Hematopoietic multipotent progenitor cell treated with erythropoietin and hydrocortisone succinate and interleukin-3 and kit ligand, for 17 days (in vitro differentiated cells): Measurements from ENCODE around the gene OSCP1.

Source experiments
- DNase-seq: peaks from one replicate; pipeline ENCODE4 v3.0.0-alpha.2; 2015; ENCODE audit warnings: low spot score

The OSCP1 gene

DNA sequence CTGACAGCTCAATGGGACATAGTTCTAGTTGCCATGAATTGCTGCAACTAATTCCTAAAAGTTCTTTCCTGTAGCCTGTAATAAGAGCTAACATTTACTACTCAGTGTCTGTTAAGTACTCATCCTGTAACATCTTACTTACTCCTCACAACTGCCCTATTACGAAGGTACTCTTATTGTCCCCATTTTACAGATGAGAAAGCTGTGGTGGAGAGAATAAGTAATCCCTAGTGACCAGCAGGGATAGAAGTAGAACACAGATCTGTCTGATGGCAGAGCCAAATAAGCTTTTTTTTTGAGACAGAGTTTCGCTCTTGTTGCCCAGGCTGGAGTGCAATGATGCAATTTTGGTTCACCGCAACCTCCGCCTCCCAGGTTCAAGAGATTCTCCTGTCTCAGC is 67.6 kb downstream of the OSCP1 start:
- no peak for DNase-seq

DNA sequence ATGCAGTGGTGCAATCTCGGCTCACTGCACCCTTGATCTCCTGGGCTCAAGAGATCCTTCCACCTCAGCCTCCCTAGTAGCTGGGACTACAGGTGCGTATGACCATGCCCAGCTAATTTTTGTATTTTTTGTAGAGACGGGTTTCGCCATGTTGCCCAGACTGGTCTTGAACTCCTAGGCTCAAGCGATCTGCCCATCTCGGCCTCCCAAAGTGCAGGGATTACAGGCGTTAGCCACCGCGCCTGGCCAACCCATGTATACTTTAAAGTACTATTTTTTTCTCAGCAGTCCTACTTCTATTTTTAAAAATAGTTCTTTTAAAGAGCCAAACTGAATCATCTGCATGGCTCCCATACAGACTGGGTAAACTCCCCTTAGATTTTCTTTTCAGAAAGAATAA is 68.0 kb downstream of the OSCP1 start:
- no peak for DNase-seq

DNA sequence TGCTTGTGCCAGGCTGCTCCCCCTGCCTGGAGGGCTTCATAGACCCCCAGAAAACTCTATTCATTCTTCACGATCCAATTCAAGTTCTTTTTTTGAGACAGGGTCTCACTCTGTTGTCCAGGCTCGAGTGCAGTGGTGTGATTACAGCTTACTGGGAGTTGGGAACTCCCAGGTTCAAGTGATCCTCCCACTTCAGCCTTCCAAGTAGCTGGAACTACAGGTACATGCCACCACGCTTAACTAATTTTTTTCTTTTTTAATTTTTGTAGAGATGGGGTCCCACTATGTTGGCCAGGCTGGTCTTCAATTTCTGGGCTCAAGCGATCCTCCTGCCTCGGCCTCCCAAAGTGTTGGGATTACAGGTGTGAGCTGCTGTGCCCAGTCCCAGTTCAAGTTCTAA is 68.8 kb downstream of the OSCP1 start:
- no peak for DNase-seq

DNA sequence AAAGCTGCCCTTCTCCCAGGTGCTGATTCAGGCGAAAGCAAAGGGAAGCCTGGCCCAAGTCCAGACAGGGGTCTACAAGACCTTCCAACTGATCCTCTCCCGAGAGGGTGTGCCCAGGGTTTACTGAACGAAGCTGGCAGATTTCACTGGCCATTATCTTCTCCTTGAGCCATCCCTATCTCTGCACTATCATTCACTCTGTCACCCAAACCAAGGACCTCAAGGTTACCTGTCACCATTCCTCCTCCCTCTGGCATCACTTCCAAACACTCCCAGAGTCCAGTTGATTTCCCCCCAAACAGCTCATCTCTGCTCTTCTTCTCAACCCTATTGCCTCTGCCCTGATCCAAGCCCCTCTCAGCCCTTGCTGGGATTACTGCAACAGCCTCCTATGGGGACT is 69.5 kb downstream of the OSCP1 start:
- no peak for DNase-seq

DNA sequence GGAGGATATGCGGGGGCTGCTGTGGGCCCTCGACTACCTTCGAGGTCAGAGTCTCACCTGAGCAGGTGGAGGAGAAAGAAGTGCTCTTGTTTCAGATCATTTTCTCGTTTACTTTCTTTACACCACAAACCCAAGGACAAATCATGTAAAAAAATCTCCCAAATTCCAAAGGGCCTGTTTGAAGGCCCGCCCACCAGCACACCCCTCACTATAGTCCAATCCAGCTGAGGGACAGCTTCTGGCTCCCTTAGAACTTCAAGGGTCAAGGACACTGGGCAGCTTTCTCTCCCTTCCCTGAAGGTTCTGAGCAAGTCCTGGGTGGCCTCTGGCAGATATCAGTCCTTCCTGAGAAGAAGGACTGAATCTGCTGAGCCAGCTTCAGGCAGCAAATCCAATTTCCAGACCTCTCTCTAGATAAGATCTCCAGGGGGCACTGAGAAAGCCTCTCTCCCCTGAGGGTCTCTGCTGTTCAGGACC is 70.1 kb downstream of the OSCP1 start:
- no peak for DNase-seq

GRCh38 chr1:36377791-36378492 is 72.3 kb downstream of the OSCP1 start:
- DNase-seq, result no peak

DNA sequence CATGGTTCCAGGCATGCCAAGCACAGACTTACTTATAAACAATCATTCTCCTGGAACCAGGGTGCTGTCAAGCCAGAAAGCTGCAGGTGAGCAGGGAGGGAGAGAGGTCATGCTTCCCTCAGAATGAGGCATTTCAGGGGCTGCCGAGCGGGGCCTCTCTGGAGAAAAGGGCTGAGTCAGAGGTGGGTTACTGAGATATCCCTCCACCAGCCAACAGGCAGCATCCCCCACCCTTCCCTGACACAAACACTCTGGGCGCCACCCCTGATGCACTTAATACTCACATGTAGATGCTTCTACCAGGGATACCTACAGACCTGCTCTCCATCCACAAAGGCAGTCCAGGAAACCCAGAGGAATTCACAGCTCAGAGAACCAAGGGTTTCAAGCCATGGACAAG is 77.6 kb downstream of the OSCP1 start:
- DNase-seq, result peak; percentile 50

GRCh38 chr1:36369061-36369861 is 81.0 kb downstream of the OSCP1 start:
- DNase-seq, result peak; percentile 89
